GM23338 (cell line): Measurements from ENCODE around the gene ZBTB22. TPM values are rescaled to one million over a fixed set of nuclear protein-coding genes. Genes with fewer than 3 reads are reported as not detected.
A peak's percentile ranks its signal among the peaks of the same experiment; 100 is the strongest.
"Not testable (repeated sequence)": the region's sequence is repeated elsewhere in the genome, so short reads cannot be mapped to it uniquely, and the experiment has no call there.

ENCODE experiments used
- ATAC-seq: fragments of 200-7000 bp; cut with Tn5 transposase; 3 replicates; pipeline ENCODE4 v1.9.1; 2020
- DNase-seq: peaks from one replicate; pipeline ENCODE4 v3.0.0-alpha.2; 2015; ENCODE audit warnings: low spot score
- H2AFZ ChIP-seq: fragments of 200-600 bp; sonication (generic); 2 replicates; pipeline ENCODE4 v1.8.0; 2016; ENCODE audit warnings: antibody characterized with exemption, mild to moderate bottlenecking, moderate library complexity
- H3F3A ChIP-seq: fragments of 200-600 bp; sonication (generic); replicated peaks from 2 replicates; pipeline ENCODE4 v1.8.0; 2017; ENCODE audit warnings: antibody characterized with exemption, mixed run types, low read depth
- H3K27ac ChIP-seq: fragments of 200-600 bp; sonication (generic); 2 replicates; pipeline ENCODE4 v1.6.1; 2016; ENCODE audit warnings: low read depth
- H3K27me3 ChIP-seq: fragments of 200-600 bp; sonication (generic); 2 replicates; pipeline ENCODE4 v1.8.0; 2016; ENCODE audit warnings: mild to moderate bottlenecking, mixed run types, moderate library complexity; ENCODE audit not compliant: insufficient read depth
- H3K36me3 ChIP-seq: fragments of 200-600 bp; sonication (generic); 2 replicates; pipeline ENCODE4 v1.8.0; 2016; ENCODE audit warnings: mild to moderate bottlenecking; ENCODE audit not compliant: insufficient read depth
- H3K4me1 ChIP-seq: fragments of 200-600 bp; sonication (generic); 2 replicates; pipeline ENCODE4 v1.8.0; 2016; ENCODE audit warnings: mild to moderate bottlenecking, moderate library complexity; ENCODE audit not compliant: insufficient read depth
- H3K4me2 ChIP-seq: fragments of 200-600 bp; sonication (generic); 2 replicates; pipeline ENCODE4 v1.7.1; 2017; ENCODE audit warnings: mixed run types
- H3K4me3 ChIP-seq: fragments of 200-600 bp; sonication (generic); 2 replicates; pipeline ENCODE4 v1.6.1; 2016; ENCODE audit warnings: mixed run types
- H3K79me2 ChIP-seq: fragments of 200-600 bp; sonication (generic); replicated peaks from 2 replicates; pipeline ENCODE4 v1.8.0; 2017; ENCODE audit warnings: mild to moderate bottlenecking; ENCODE audit not compliant: insufficient read depth
- H3K9me2 ChIP-seq: fragments of 200-600 bp; sonication (generic); 2 replicates; pipeline ENCODE4 v1.8.0; 2017; ENCODE audit not compliant: insufficient read depth
- H4K20me1 ChIP-seq: fragments of 200-600 bp; sonication (generic); replicated peaks from 2 replicates; pipeline ENCODE4 v1.8.0; 2017; ENCODE audit warnings: mild to moderate bottlenecking; ENCODE audit not compliant: insufficient read depth
- H3K27ac Mint-ChIP-seq: 2 replicates; pipeline ENCODE4 v1.8.0; 2020; ENCODE audit warnings: inconsistent platforms, mild to moderate bottlenecking, moderate library complexity, mixed read lengths
- H3K27me3 Mint-ChIP-seq: 3 replicates; pipeline ENCODE4 v1.8.0; 2022; ENCODE audit warnings: low read depth, mild to moderate bottlenecking, moderate library complexity, mixed read lengths, inconsistent platforms; ENCODE audit not compliant: insufficient read depth, poor library complexity
- H3K36me3 Mint-ChIP-seq: 3 replicates; pipeline ENCODE4 v1.8.0; 2021; ENCODE audit warnings: low read depth, mild to moderate bottlenecking, inconsistent platforms, moderate library complexity, mixed read lengths
- H3K4me1 Mint-ChIP-seq: 3 replicates; pipeline ENCODE4 v1.8.0; 2020; ENCODE audit warnings: mild to moderate bottlenecking, inconsistent platforms, mixed read lengths
- H3K4me3 Mint-ChIP-seq: 3 replicates; pipeline ENCODE4 v1.8.0; 2021; ENCODE audit warnings: moderate library complexity, mild to moderate bottlenecking, inconsistent platforms, mixed read lengths
- H3K9me3 Mint-ChIP-seq: 3 replicates; pipeline ENCODE4 v1.8.0; 2020; ENCODE audit warnings: moderate library complexity, mild to moderate bottlenecking, inconsistent platforms, mixed read lengths
- polyA plus RNA-seq: library from polyadenylated mRNA; unstranded; fragments of >200 nt; fragmentation: Nextera tagmentation; extraction: Ambion mirVana; gene quantifications from 2 replicates; pipeline ENCODE4 v1.2.1, GENCODE V29; 2016
- total RNA-seq: library from RNA; depleted of rRNA; stranded (reverse); fragments of >200 nt; shearing (Covaris generic); gene quantifications from 2 replicates; pipeline ENCODE4 v1.2.3, GENCODE V29; 2014
- TF ChIP-seq, protein P1 (sequence below): fragments of 250-450 bp; sonication (Bioruptor Pico); IDR thresholded peaks from 2 replicates; pipeline ENCODE4 v1.5.0; 2020; ENCODE audit warnings: mild to moderate bottlenecking, moderate library complexity
- TF ChIP-seq, protein P2 (sequence below): IDR thresholded peaks from one replicate; pipeline ENCODE4 v1.6.1; 2018; ENCODE audit warnings: antibody characterized with exemption; ENCODE audit not compliant: unreplicated experiment

Gene ZBTB22
- total and polyA plus RNA-seq, 2 experiments from 2014 or later = 3.9 to 7.7 TPM

DNA sequence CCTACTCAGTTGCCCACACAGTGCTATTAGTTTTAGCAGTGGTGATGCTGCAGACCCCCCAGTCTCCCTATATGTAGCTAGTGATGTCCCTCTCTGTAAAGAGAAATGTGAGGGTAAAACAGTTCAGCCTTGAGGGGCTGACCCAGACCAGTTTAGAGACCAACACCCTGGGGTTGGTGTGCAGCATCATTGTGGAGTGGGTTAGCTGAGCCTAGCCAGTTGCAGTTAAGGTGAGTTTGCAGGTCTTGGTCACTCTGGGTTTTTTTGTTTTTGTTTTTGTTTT lies 41.0 kb downstream of the ZBTB22 start (continued):
- TF ChIP-seq, protein P1, sequence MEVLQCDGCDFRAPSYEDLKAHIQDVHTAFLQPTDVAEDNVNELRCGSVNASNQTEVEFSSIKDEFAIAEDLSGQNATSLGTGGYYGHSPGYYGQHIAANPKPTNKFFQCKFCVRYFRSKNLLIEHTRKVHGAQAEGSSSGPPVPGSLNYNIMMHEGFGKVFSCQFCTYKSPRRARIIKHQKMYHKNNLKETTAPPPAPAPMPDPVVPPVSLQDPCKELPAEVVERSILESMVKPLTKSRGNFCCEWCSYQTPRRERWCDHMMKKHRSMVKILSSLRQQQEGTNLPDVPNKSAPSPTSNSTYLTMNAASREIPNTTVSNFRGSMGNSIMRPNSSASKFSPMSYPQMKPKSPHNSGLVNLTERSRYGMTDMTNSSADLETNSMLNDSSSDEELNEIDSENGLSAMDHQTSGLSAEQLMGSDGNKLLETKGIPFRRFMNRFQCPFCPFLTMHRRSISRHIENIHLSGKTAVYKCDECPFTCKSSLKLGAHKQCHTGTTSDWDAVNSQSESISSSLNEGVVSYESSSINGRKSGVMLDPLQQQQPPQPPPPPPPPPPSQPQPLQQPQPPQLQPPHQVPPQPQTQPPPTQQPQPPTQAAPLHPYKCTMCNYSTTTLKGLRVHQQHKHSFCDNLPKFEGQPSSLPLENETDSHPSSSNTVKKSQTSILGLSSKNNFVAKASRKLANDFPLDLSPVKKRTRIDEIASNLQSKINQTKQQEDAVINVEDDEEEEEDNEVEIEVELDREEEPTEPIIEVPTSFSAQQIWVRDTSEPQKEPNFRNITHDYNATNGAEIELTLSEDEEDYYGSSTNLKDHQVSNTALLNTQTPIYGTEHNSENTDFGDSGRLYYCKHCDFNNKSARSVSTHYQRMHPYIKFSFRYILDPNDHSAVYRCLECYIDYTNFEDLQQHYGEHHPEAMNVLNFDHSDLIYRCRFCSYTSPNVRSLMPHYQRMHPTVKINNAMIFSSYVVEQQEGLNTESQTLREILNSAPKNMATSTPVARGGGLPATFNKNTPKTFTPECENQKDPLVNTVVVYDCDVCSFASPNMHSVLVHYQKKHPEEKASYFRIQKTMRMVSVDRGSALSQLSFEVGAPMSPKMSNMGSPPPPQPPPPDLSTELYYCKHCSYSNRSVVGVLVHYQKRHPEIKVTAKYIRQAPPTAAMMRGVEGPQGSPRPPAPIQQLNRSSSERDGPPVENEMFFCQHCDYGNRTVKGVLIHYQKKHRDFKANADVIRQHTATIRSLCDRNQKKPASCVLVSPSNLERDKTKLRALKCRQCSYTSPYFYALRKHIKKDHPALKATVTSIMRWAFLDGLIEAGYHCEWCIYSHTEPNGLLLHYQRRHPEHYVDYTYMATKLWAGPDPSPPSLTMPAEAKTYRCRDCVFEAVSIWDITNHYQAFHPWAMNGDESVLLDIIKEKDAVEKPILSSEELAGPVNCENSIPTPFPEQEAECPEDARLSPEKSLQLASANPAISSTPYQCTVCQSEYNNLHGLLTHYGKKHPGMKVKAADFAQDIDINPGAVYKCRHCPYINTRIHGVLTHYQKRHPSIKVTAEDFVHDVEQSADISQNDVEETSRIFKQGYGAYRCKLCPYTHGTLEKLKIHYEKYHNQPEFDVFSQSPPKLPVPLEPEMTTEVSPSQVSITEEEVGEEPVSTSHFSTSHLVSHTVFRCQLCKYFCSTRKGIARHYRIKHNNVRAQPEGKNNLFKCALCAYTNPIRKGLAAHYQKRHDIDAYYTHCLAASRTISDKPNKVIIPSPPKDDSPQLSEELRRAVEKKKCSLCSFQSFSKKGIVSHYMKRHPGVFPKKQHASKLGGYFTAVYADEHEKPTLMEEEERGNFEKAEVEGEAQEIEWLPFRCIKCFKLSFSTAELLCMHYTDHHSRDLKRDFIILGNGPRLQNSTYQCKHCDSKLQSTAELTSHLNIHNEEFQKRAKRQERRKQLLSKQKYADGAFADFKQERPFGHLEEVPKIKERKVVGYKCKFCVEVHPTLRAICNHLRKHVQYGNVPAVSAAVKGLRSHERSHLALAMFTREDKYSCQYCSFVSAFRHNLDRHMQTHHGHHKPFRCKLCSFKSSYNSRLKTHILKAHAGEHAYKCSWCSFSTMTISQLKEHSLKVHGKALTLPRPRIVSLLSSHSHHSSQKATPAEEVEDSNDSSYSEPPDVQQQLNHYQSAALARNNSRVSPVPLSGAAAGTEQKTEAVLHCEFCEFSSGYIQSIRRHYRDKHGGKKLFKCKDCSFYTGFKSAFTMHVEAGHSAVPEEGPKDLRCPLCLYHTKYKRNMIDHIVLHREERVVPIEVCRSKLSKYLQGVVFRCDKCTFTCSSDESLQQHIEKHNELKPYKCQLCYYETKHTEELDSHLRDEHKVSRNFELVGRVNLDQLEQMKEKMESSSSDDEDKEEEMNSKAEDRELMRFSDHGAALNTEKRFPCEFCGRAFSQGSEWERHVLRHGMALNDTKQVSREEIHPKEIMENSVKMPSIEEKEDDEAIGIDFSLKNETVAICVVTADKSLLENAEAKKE (CRISPR knock-in tag) = no peak
- TF ChIP-seq, protein P2, sequence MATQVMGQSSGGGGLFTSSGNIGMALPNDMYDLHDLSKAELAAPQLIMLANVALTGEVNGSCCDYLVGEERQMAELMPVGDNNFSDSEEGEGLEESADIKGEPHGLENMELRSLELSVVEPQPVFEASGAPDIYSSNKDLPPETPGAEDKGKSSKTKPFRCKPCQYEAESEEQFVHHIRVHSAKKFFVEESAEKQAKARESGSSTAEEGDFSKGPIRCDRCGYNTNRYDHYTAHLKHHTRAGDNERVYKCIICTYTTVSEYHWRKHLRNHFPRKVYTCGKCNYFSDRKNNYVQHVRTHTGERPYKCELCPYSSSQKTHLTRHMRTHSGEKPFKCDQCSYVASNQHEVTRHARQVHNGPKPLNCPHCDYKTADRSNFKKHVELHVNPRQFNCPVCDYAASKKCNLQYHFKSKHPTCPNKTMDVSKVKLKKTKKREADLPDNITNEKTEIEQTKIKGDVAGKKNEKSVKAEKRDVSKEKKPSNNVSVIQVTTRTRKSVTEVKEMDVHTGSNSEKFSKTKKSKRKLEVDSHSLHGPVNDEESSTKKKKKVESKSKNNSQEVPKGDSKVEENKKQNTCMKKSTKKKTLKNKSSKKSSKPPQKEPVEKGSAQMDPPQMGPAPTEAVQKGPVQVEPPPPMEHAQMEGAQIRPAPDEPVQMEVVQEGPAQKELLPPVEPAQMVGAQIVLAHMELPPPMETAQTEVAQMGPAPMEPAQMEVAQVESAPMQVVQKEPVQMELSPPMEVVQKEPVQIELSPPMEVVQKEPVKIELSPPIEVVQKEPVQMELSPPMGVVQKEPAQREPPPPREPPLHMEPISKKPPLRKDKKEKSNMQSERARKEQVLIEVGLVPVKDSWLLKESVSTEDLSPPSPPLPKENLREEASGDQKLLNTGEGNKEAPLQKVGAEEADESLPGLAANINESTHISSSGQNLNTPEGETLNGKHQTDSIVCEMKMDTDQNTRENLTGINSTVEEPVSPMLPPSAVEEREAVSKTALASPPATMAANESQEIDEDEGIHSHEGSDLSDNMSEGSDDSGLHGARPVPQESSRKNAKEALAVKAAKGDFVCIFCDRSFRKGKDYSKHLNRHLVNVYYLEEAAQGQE = no peak

- Histone ChIP-seq H3K79me2 (peaks cover 41% of the 10 kb centered on the region), H3K27ac (peak overlapping the region; percentile 96), H3K4me1 (peaks cover 48% of the 10 kb centered on the region), H4K20me1 (peaks cover 44% of the 10 kb centered on the region), H3K4me2 (peak overlapping the region; percentile 100), H3K36me3 (peaks cover 42% of the 10 kb centered on the region), H3F3A (peaks cover 74% of the 10 kb centered on the region), H3K4me3 (peak overlapping the region; percentile 99)
- not testable (repeated sequence) for DNase-seq, H3K9me3 Mint-ChIP-seq, H2AFZ ChIP-seq, H3K9me2 ChIP-seq, H3K27me3 ChIP-seq, ATAC-seq
- peak overlapping the region; percentile 97 for H3K4me3 Mint-ChIP-seq
- H3K36me3 Mint-ChIP-seq = peaks cover 78% of the 10 kb centered on the region
- peaks cover 36% of the 10 kb centered on the region for H3K27me3 Mint-ChIP-seq
- peaks cover 40% of the 10 kb centered on the region for H3K4me1 Mint-ChIP-seq
- H3K27ac Mint-ChIP-seq = peak overlapping the region; percentile 87
Measured at GRCh38 chr6:33275795-33276580, 41.6 kb downstream of the ZBTB22 start.
